ENCODE data around the gene SNX9. TPM values are rescaled to one million over a fixed set of nuclear protein-coding genes. Genes with fewer than 3 reads are reported as not detected.

SNX9 gene
- total RNA-seq, 1 experiment from 2014 or later, result 16.6 TPM

DNA sequence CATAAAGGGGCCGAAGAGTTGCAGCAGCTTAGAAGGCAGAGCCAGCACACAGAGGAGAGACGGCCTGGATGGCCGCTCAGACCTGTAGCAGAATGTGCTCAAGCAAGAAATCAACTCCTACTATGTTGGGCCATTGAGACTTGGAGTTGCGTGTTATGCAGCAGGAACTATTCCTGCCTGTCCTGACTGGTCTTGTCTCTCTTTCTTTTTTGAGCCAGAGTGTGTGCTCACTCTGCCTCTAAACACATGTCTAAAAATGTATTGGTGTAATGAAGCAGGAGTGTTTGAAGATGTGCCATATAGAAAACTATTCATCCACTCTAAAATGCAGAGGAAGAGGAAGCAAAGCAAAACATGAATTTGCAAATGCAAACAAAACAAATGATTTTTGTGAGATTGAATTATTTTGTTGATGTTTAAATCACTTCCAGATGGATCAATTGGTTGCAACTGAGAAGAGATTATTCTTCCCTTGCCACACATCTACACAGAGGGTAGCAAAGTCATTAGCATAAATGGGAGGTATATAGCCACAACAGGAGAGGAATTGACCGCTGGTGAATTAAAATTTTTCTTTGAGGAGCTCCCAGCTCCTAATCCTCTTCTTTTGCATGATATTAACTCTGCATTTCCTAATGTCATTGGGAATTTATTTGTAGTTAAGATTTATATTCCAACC is 138.2 kb downstream of the SNX9 start:
- Mint-ChIP-seq H3K27ac (ENCODE audit: unreplicated experiment) (no peak overlapping the region), H3K4me3 (ENCODE audit: low read depth, unreplicated experiment) (no peak overlapping the region), H3K27me3 (ENCODE audit: unreplicated experiment) (no peaks in the 10 kb centered on the region), H3K36me3 (ENCODE audit: insufficient read depth, unreplicated experiment) (no peaks in the 10 kb centered on the region), H3K4me1 (ENCODE audit: low read depth, unreplicated experiment) (no peaks in the 10 kb centered on the region), H3K9me3 (ENCODE audit: low read depth, unreplicated experiment) (peaks cover 6% of the 10 kb centered on the region)
- CTCF ChIA-PET, result interaction anchor here (0.9 kb wide), 1 partner anchor 10 kb away, joined by 3 read pairs; no protein-coding TSS in a partner anchor
- intact Hi-C loops (cut with micrococcal nuclease; ENCODE audit: unreplicated experiment), result no loop called here
- no peak for DNase-seq
- no TSS peak for BruUV-seq (replicated peaks)
- no peak for TF ChIP-seq CTCF (IDR thresholded peaks at IDR 0.05; ENCODE audit: unreplicated experiment)

DNA sequence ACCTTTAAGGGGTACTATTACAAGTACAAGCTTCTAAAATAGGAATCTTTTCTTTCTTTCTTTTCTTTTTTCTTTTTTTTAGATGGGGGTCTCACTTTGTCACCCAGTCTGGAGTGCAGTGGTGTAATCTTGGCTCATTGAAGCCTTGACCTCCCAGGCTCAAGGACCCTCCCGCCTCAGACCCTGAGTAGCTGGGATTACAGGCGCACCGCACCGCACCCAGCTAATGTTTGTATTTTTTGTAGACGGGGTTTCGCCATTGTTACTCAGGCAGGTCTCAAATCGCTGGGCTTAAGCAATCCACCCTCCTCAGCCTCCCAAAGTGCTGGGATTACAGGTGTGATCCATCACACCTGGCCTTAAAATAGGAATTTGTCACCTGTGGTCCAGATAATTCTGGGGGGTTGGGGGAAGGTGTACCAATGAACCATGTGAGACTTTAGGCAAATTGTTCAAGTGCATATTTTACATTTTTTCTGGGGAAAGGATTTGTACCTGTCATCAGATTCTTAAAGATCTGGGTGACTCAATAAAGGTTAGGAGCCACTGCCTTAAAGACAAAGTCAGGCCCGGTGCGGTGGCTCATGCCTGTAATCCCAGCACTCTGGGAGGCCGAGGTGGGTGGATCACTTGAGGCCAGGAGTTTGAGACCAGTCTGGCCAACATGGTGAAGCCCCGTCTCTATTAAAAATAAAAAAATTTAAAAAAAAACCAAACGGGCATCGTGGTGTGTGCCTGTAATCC is 139.0 kb downstream of the SNX9 start:
- intact Hi-C loops (cut with micrococcal nuclease; ENCODE audit: unreplicated experiment), result no loop called here
- H3K4me3 Mint-ChIP-seq (ENCODE audit: low read depth, unreplicated experiment), result no peak overlapping the region
- BruUV-seq (replicated peaks), result no TSS peak
- H3K4me1 Mint-ChIP-seq (ENCODE audit: low read depth, unreplicated experiment), result no peaks in the 10 kb centered on the region
- no peaks in the 10 kb centered on the region for H3K36me3 Mint-ChIP-seq (ENCODE audit: insufficient read depth, unreplicated experiment)
- H3K27me3 Mint-ChIP-seq (ENCODE audit: unreplicated experiment), result no peaks in the 10 kb centered on the region
- CTCF ChIA-PET, result interaction anchor here (0.6 to 0.9 kb wide), 2 partner anchors 10 to 121 kb away, joined by 3 to 4 read pairs; no protein-coding TSS in a partner anchor
- no peak for DNase-seq
- no peak overlapping the region for H3K27ac Mint-ChIP-seq (ENCODE audit: unreplicated experiment)
- peaks cover 6% of the 10 kb centered on the region for H3K9me3 Mint-ChIP-seq (ENCODE audit: low read depth, unreplicated experiment)
- no peak for TF ChIP-seq CTCF (IDR thresholded peaks at IDR 0.05; ENCODE audit: unreplicated experiment)

DNA sequence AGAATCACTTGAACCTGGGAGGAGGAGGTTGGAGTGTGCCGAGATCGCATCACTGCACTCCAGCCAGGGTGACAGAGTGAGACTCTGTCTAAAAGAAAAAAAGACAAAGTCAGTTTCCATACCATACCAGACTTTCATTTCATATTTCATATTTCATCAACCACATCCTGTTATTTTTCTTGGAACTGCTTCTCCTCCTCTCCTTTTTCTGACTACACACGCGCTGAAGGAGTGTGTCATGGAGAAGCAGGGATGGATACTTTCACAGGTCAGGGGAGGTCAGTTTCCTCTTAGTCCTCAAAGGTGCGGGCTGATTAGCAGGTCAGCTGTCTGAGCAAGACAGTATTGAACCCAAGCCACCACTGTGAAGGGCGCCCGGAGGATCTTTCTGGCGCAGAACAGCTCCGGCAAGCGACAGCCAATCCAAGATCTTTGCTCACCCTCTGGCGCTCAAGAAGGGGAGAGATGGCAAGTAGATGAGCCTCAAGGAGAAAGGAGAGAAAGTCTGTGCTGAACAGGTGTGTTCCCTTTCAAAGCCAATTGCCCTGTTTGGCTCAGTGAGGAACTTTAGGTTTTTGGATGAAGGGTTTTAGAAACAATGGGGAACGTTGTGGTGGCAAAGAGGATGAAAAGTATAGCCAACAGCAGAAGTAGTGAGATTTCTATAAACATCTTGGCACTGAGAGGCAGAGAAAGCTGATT is 139.7 kb downstream of the SNX9 start:
- H3K36me3 Mint-ChIP-seq (ENCODE audit: insufficient read depth, unreplicated experiment), result no peaks in the 10 kb centered on the region
- no peak overlapping the region for H3K27ac Mint-ChIP-seq (ENCODE audit: unreplicated experiment)
- intact Hi-C loops (cut with micrococcal nuclease; ENCODE audit: unreplicated experiment), result no loop called here
- CTCF ChIA-PET, result no interaction called here
- no peak overlapping the region for H3K4me3 Mint-ChIP-seq (ENCODE audit: low read depth, unreplicated experiment)
- H3K27me3 Mint-ChIP-seq (ENCODE audit: unreplicated experiment), result no peaks in the 10 kb centered on the region
- peaks cover 6% of the 10 kb centered on the region for H3K9me3 Mint-ChIP-seq (ENCODE audit: low read depth, unreplicated experiment)
- TF ChIP-seq CTCF (IDR thresholded peaks at IDR 0.05; ENCODE audit: unreplicated experiment), result no peak
- H3K4me1 Mint-ChIP-seq (ENCODE audit: low read depth, unreplicated experiment), result no peaks in the 10 kb centered on the region
- DNase-seq, result no peak
- no TSS peak for BruUV-seq (replicated peaks)

DNA sequence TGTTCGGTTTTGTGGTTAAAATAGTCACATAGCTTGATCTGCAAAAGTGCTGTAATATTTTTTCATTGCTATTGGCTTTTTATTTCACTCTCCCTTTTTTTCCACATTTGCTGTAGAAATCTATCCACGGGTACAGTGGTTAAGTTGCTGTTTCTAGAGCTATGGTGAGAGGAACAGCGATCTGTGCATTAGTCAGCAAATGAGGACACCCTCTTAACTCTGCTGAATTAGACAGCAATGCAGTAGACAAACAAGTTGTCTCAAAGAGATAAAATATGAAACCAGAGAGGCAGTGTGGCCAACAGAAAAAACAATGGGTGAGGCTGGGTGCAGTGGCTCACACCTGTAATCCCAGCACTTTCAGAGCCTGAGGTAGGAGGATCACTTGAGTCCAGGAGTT is 141.1 kb downstream of the SNX9 start:
- peaks cover 6% of the 10 kb centered on the region for H3K4me1 Mint-ChIP-seq (ENCODE audit: low read depth, unreplicated experiment)
- no peaks in the 10 kb centered on the region for H3K27me3 Mint-ChIP-seq (ENCODE audit: unreplicated experiment)
- DNase-seq, result no peak
- CTCF ChIA-PET, result no interaction called here
- H3K9me3 Mint-ChIP-seq (ENCODE audit: low read depth, unreplicated experiment), result peaks cover 4% of the 10 kb centered on the region
- no peak for TF ChIP-seq CTCF (IDR thresholded peaks at IDR 0.05; ENCODE audit: unreplicated experiment)
- no TSS peak for BruUV-seq (replicated peaks)
- H3K27ac Mint-ChIP-seq (ENCODE audit: unreplicated experiment), result no peak overlapping the region
- H3K36me3 Mint-ChIP-seq (ENCODE audit: insufficient read depth, unreplicated experiment), result no peaks in the 10 kb centered on the region
- no peak overlapping the region for H3K4me3 Mint-ChIP-seq (ENCODE audit: low read depth, unreplicated experiment)
- intact Hi-C loops (cut with micrococcal nuclease; ENCODE audit: unreplicated experiment), result no loop called here
